Activated CD4-positive, alpha-beta T cell treated with anti-CD3 and anti-CD28 coated beads for 36 hours (primary cell): ENCODE results near the gene HTR4. TPM values are rescaled to one million over a fixed set of nuclear protein-coding genes. Genes with fewer than 3 reads are reported as not detected.
A peak's percentile ranks its signal among the peaks of the same experiment; 100 is the strongest.

Source experiments
- ATAC-seq: fragments of 200-7000 bp; cut with Tn5 transposase; one replicate; pipeline ENCODE4 v1.10.0; 2021; ENCODE audit warnings: mild to moderate bottlenecking, moderate library complexity
- CTCF ChIA-PET: fragments of 350-600 bp; sonication (Branson Sonifier 250); formaldehyde crosslinking; loops from one replicate; lab custom pipeline; 2021; ENCODE audit warnings: antibody characterized with exemption; lab: Charles Lee
- POLR2A ChIA-PET: fragments of 350-600 bp; sonication (Branson Sonifier 250); formaldehyde crosslinking; loops from one replicate; lab custom pipeline; 2021; ENCODE audit warnings: antibody characterized with exemption, inconsistent platforms; lab: Charles Lee
- DNase-seq: peaks from one replicate; pipeline ENCODE4 v3.0.0-alpha.2; 2020
- H3K27ac Mint-ChIP-seq: one replicate; pipeline ENCODE4 v1.8.0; 2021; ENCODE audit warnings: mixed read lengths
- H3K27me3 Mint-ChIP-seq: one replicate; pipeline ENCODE4 v1.8.0; 2021; ENCODE audit warnings: mixed read lengths
- H3K36me3 Mint-ChIP-seq: one replicate; pipeline ENCODE4 v1.8.0; 2021; ENCODE audit warnings: low read depth, mixed read lengths
- H3K4me1 Mint-ChIP-seq: one replicate; pipeline ENCODE4 v1.8.0; 2021; ENCODE audit warnings: mixed read lengths
- H3K4me3 Mint-ChIP-seq: one replicate; pipeline ENCODE4 v1.8.0; 2021; ENCODE audit warnings: mild to moderate bottlenecking, moderate library complexity, mixed read lengths
- H3K9me3 Mint-ChIP-seq: one replicate; pipeline ENCODE4 v1.8.0; 2021; ENCODE audit warnings: low read depth, mixed read lengths
- intact Hi-C, 2 experiments: fragments of 100-400 bp; cut with DNase I in 1 of 2; cut with micrococcal nuclease in 1 of 2; formaldehyde crosslinking; loops; one replicate each; pipeline versions ENCODE4 v1.14.2 to v1.15.1; 2022 to 2024; cut with DNase I, micrococcal nuclease
- total RNA-seq, 2 experiments: library from RNA; stranded (reverse); gene quantifications; one replicate each; pipeline ENCODE4 v1.2.3, GENCODE V29; 2021

Gene HTR4
- total RNA-seq, 2 experiments from 2014 or later: not detected

- Mint-ChIP-seq H3K4me3 (no peak overlapping the region), H3K9me3 (no peaks in the 10 kb centered on the region), H3K36me3 (no peaks in the 10 kb centered on the region), H3K27ac (no peak overlapping the region), H3K4me1 (peaks cover 4% of the 10 kb centered on the region), H3K27me3 (peaks cover 17% of the 10 kb centered on the region)
- no peak for ATAC-seq
- POLR2A ChIA-PET: no interaction called here
- DNase-seq: no peak
- CTCF ChIA-PET: interaction anchor here (0.6 kb wide), 1 partner anchor 37 kb away, joined by 3 read pairs; no protein-coding TSS in a partner anchor
- intact Hi-C loops: no loop called here
These were observed 27.3 kb downstream of the HTR4 start for GRCh38 chr5:148626986-148627385.

GRCh38 chr5:148626081-148626613 lies 28.2 kb downstream of the HTR4 start:
- no peak overlapping the region for H3K4me3 Mint-ChIP-seq
- ChIA-PET CTCF (no interaction called here), POLR2A (no interaction called here)
- no peak for DNase-seq
- no peak for ATAC-seq
- no peaks in the 10 kb centered on the region for H3K9me3 Mint-ChIP-seq
- peaks cover 11% of the 10 kb centered on the region for H3K4me1 Mint-ChIP-seq
- no peaks in the 10 kb centered on the region for H3K36me3 Mint-ChIP-seq
- no peak overlapping the region for H3K27ac Mint-ChIP-seq
- intact Hi-C loops: no loop called here
- peaks cover 17% of the 10 kb centered on the region for H3K27me3 Mint-ChIP-seq

- DNase-seq (no peak), ATAC-seq (no peak)
- POLR2A ChIA-PET: no interaction called here
- H3K27me3 Mint-ChIP-seq: peaks cover 14% of the 10 kb centered on the region
- H3K4me1 Mint-ChIP-seq: peaks cover 19% of the 10 kb centered on the region
- no peak overlapping the region for H3K4me3 Mint-ChIP-seq
- H3K9me3 Mint-ChIP-seq: no peaks in the 10 kb centered on the region
- no peaks in the 10 kb centered on the region for H3K36me3 Mint-ChIP-seq
- CTCF ChIA-PET: no interaction called here
- intact Hi-C loops: no loop called here
- H3K27ac Mint-ChIP-seq: no peak overlapping the region
These were observed 29.1 kb downstream of the HTR4 start for GRCh38 chr5:148625250-148625649.

GRCh38 chr5:148623741-148624140 lies 30.6 kb downstream of the HTR4 start:
- CTCF ChIA-PET: interaction anchor here (1.0 kb wide), 1 partner anchor 109 kb away, joined by 5 read pairs; no protein-coding TSS in a partner anchor
- POLR2A ChIA-PET: no interaction called here
- no peak for ATAC-seq

DNA sequence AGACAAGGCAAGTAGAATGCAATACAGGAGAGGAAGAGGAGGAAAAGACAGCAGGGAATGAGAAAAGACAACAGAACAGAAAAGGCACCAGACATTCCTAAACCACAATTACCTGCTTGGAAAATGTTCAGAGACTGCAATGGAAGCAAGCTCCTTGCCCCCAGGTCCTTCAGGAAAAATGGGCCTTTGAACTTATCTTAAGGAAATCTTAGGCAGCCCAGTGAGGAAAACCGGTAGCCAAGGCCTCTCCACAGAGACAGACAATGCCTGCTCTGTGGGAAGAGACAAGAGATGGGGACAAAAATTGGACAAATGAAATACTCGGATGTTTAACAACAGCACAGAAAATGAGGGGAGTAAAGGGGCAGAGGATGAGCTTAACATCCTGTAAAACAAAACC lies 31.2 kb downstream of the HTR4 start:
- H3K27ac Mint-ChIP-seq: no peak overlapping the region
- no peak overlapping the region for H3K4me3 Mint-ChIP-seq
- intact Hi-C loops: loop anchor here in 1 of 2 experiments (5.0 kb wide), 1 partner anchor 84 kb away; no protein-coding TSS in a partner anchor
- ATAC-seq: no peak
- H3K4me1 Mint-ChIP-seq: peaks cover 32% of the 10 kb centered on the region
- ChIA-PET POLR2A (no interaction called here), CTCF (no interaction called here)
- no peaks in the 10 kb centered on the region for H3K36me3 Mint-ChIP-seq
- no peak for DNase-seq
- H3K27me3 Mint-ChIP-seq: peaks cover 14% of the 10 kb centered on the region
- no peaks in the 10 kb centered on the region for H3K9me3 Mint-ChIP-seq

More at GRCh38 chr5:148623741-148624140, 30.6 kb downstream of the HTR4 start:
- no peaks in the 10 kb centered on the region for H3K9me3 Mint-ChIP-seq
- no peak for DNase-seq
- H3K27me3 Mint-ChIP-seq: peaks cover 14% of the 10 kb centered on the region
- intact Hi-C loops: loop anchor here in 1 of 2 experiments (5.0 kb wide), 1 partner anchor 84 kb away; no protein-coding TSS in a partner anchor
- H3K4me1 Mint-ChIP-seq: peaks cover 30% of the 10 kb centered on the region
- H3K36me3 Mint-ChIP-seq: no peaks in the 10 kb centered on the region
- H3K27ac Mint-ChIP-seq: no peak overlapping the region
- H3K4me3 Mint-ChIP-seq: no peak overlapping the region

DNA sequence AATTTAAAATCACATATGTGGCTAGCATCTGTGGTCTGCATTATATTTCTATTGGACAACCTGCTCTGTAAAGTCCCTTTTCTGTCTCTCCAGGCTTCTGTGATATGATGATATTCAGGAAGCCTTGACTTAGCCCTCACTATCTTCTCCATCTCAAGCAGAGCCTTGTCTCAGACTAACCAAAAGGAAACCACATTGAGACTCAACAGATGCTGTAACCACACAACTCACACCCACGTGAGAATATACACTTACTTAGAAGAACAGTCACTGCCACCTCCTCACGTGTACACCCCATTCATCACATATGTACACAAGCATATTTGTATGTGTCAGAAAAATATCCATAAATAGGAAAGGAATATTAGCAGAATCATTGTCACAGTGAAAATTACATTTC lies 33.6 kb downstream of the HTR4 start:
- ATAC-seq (peak; percentile 94), DNase-seq (peak; percentile 35)
- ChIA-PET CTCF (no interaction called here), POLR2A (no interaction called here)
- Mint-ChIP-seq H3K27me3 (peaks cover 12% of the 10 kb centered on the region), H3K4me3 (no peak overlapping the region), H3K9me3 (no peaks in the 10 kb centered on the region), H3K36me3 (no peaks in the 10 kb centered on the region), H3K4me1 (peaks cover 32% of the 10 kb centered on the region), H3K27ac (no peak overlapping the region)
- intact Hi-C loops: loop anchor here (1.0 to 5.0 kb wide), 2 partner anchors 87 to 89 kb away; no protein-coding TSS in a partner anchor

DNA sequence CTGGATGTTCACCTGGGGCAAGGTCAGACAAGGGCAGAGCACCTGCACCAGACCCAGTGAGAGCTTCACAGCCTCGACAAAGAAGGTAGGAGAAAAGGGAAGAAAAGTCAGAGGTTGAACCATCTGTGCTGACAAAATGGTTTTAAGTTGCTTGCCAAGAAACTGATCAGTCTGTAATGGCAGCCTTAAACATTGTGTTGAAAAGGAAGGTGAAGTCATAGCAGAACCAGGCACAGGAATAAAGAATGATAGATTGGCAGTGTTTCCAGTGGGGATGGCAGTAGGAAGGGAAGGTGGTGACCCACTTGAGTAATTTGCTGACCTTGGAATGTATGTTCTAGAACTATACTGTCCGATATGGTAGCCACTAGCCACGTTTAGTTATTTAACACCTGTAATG lies 34.2 kb downstream of the HTR4 start:
- H3K4me3 Mint-ChIP-seq: no peak overlapping the region
- intact Hi-C loops: loop anchor here (1.0 to 5.0 kb wide), 2 partner anchors 87 to 89 kb away; no protein-coding TSS in a partner anchor
- DNase-seq (no peak), ATAC-seq (no peak)
- H3K4me1 Mint-ChIP-seq: peaks cover 32% of the 10 kb centered on the region
- ChIA-PET CTCF (no interaction called here), POLR2A (no interaction called here)
- no peaks in the 10 kb centered on the region for H3K36me3 Mint-ChIP-seq
- H3K27ac Mint-ChIP-seq: no peak overlapping the region
- no peaks in the 10 kb centered on the region for H3K9me3 Mint-ChIP-seq
- H3K27me3 Mint-ChIP-seq: peaks cover 12% of the 10 kb centered on the region

- ATAC-seq: no peak
- Mint-ChIP-seq H3K27ac (no peak overlapping the region), H3K36me3 (no peaks in the 10 kb centered on the region), H3K9me3 (no peaks in the 10 kb centered on the region), H3K27me3 (peaks cover 12% of the 10 kb centered on the region), H3K4me1 (peaks cover 32% of the 10 kb centered on the region), H3K4me3 (no peak overlapping the region)
- intact Hi-C loops: no loop called here
- ChIA-PET CTCF (no interaction called here), POLR2A (no interaction called here)
- no peak for DNase-seq
These were observed 34.8 kb downstream of the HTR4 start for GRCh38 chr5:148619484-148619883.

DNA sequence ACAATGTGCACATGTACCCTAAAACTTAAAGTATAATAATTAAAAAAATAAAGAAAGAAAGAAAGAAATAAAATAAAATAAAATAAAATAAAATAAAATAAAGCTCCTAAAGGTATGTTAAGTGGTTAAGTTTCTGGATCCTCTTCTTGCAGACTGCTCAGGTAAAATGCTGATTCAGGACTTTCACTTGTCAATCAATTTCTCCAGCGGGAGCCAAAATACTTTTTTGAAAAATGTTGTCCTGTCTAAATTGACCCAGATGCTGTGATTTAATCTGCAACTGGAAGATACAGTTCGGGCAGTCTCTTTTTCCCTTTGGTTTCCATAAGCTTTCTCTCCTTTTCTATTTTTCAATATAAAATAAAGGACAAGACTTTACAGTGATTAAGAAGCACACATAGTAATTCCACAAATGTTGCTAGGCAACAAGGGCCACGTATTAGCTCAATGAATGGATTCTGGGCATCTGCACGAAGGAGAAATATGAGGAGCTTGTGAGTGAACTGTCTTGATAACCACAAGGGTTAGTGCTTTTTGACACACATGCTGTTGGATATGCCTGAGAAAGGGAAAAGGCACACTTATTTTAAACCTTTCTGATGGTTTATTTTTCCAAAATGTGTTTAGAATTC lies 38.6 kb downstream of the HTR4 start:
- Mint-ChIP-seq H3K4me3 (no peak overlapping the region), H3K4me1 (peaks cover 17% of the 10 kb centered on the region), H3K9me3 (no peaks in the 10 kb centered on the region), H3K27ac (no peak overlapping the region), H3K36me3 (no peaks in the 10 kb centered on the region), H3K27me3 (no peaks in the 10 kb centered on the region)
- CTCF ChIA-PET: no interaction called here
- POLR2A ChIA-PET: no interaction called here
- intact Hi-C loops: no loop called here
- DNase-seq: no peak
- no peak for ATAC-seq

DNA sequence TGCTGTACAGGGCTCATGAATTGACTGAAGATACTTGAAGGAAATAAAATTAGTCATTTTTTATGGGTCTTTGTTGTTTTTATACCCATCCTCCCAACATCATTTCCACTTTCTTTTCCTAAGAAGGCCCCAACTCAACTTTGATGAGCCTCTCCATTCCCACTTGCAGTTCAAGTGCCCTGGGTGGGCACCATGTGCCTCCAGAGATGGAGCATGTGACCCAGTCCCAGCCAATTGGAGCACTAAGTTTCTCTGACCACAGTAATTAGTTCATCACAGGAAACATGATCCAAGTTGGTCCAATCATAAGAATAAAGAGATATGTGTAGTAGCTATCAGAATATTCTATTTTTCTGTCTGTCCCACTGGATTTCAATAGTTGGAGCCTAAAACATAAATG lies 46.9 kb downstream of the HTR4 start:
- no peaks in the 10 kb centered on the region for H3K9me3 Mint-ChIP-seq
- H3K27ac Mint-ChIP-seq: no peak overlapping the region
- peaks cover 4% of the 10 kb centered on the region for H3K27me3 Mint-ChIP-seq
- intact Hi-C loops: no loop called here
- no peak overlapping the region for H3K4me3 Mint-ChIP-seq
- no peaks in the 10 kb centered on the region for H3K4me1 Mint-ChIP-seq
- ChIA-PET POLR2A (no interaction called here), CTCF (no interaction called here)
- H3K36me3 Mint-ChIP-seq: no peaks in the 10 kb centered on the region
- DNase-seq (no peak), ATAC-seq (no peak)

DNA sequence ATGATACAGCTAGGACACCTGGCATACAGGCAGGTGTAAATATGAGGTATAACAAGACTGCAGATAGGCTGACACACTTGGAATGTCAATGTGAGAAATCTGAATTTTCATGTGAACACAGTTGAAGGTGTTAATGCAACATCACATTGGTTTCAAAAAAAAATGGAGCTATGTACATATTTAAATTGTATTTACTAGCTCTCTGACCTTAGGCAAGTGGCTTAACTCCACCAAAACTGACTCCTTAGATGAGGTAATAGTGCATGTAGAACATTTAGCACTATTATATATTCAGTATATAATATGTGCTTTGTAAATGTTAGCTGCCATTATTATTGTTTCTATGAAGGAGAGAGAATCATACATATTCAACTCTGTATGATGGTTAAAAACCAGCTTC lies 48.0 kb downstream of the HTR4 start:
- Mint-ChIP-seq H3K4me1 (no peaks in the 10 kb centered on the region), H3K9me3 (no peaks in the 10 kb centered on the region), H3K36me3 (no peaks in the 10 kb centered on the region), H3K4me3 (no peak overlapping the region), H3K27me3 (peaks cover 4% of the 10 kb centered on the region), H3K27ac (no peak overlapping the region)
- ATAC-seq: no peak
- no peak for DNase-seq
- ChIA-PET CTCF (no interaction called here), POLR2A (no interaction called here)
- intact Hi-C loops: no loop called here

DNA sequence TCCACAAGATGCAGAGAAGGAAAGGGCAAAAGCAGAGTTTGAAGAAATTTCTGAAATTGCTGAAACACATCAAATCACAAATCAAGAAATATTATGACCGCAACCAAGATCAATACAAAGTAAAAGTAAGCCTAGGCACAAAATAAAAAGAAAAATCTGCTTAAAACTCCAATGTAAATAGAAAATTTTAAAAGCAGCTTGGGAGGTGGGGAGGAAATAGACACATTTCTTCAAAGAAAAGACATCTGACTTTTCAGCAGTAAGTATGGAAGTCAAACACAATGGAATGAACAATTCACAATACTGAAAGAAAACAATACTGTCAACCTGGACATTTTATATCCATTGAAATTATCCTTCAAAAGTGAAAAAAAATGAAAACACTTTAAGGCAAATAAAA lies 55.1 kb downstream of the HTR4 start:
- intact Hi-C loops: no loop called here
- no peak for ATAC-seq
- peaks cover 7% of the 10 kb centered on the region for H3K9me3 Mint-ChIP-seq
- no peak overlapping the region for H3K4me3 Mint-ChIP-seq
- CTCF ChIA-PET: no interaction called here
- POLR2A ChIA-PET: no interaction called here
- H3K4me1 Mint-ChIP-seq: no peaks in the 10 kb centered on the region
- DNase-seq: no peak
- peaks cover 2% of the 10 kb centered on the region for H3K36me3 Mint-ChIP-seq
- H3K27me3 Mint-ChIP-seq: peaks cover 7% of the 10 kb centered on the region
- H3K27ac Mint-ChIP-seq: no peak overlapping the region
